Liver (tissue), 9 donors: ENCODE data around the gene PPCS. TPM values are rescaled to one million over a fixed set of nuclear protein-coding genes. Genes with fewer than 3 reads are reported as not detected.

Experiments
- DNase-seq: peaks from one replicate; pipeline ENCODE4 v3.0.0-alpha.2; 2017; ENCODE audit warnings: low spot score
- H3K27ac ChIP-seq, 2 donors: one replicate each; pipeline ENCODE4 v1.7.0; 2013; ENCODE audit warnings: inconsistent platforms in 2 of 2, low read length in 2 of 2, control low read depth in 1 of 2, low read depth in 1 of 2, mild to moderate bottlenecking in 1 of 2
- H3K27me3 ChIP-seq, 4 donors: one replicate each; pipeline versions ENCODE4 v1.6.1 to v1.7.0; 2013; ENCODE audit warnings: low read length in 3 of 4, inconsistent platforms in 1 of 4, mild to moderate bottlenecking in 1 of 4, moderate library complexity in 1 of 4; ENCODE audit not compliant: control insufficient read depth in 4 of 4, insufficient read depth in 4 of 4
- H3K36me3 ChIP-seq, 4 donors: one replicate each; pipeline versions ENCODE4 v1.6.1 to v1.7.0; 2013; ENCODE audit warnings: low read length in 3 of 4, mild to moderate bottlenecking in 3 of 4, low read depth in 1 of 4, moderate library complexity in 1 of 4; ENCODE audit not compliant: control insufficient read depth in 4 of 4, insufficient read depth in 3 of 4
- H3K4me1 ChIP-seq, 4 donors: one replicate each; pipeline versions ENCODE4 v1.6.1 to v1.7.0; 2013; ENCODE audit warnings: low read length in 3 of 4, mild to moderate bottlenecking in 3 of 4, moderate library complexity in 1 of 4; ENCODE audit not compliant: control insufficient read depth in 4 of 4, insufficient read depth in 4 of 4
- H3K4me3 ChIP-seq, 3 donors: one replicate each; pipeline versions ENCODE4 v1.6.1 to v1.7.0; 2013; ENCODE audit warnings: low read length in 3 of 3, control low read depth in 1 of 3, low read depth in 1 of 3, mild to moderate bottlenecking in 1 of 3
- H3K9ac ChIP-seq, 2 donors: one replicate each; pipeline ENCODE4 v1.7.0; 2013; ENCODE audit warnings: low read length in 2 of 2, mild to moderate bottlenecking in 2 of 2, moderate library complexity in 2 of 2, control low read depth in 1 of 2, low read depth in 1 of 2
- H3K9me3 ChIP-seq, 4 donors: one replicate each; pipeline versions ENCODE4 v1.6.1 to v1.7.0; 2013; ENCODE audit warnings: low read length in 3 of 4; ENCODE audit not compliant: control insufficient read depth in 4 of 4
- EGR1 ChIP-seq, 2 donors: IDR thresholded peaks; 2 replicates each; pipeline ENCODE4 v1.6.1; 2016 to 2018; ENCODE audit warnings: antibody characterized with exemption in 2 of 2, low read depth in 2 of 2
- FOXA1 ChIP-seq: IDR thresholded peaks from 2 replicates; pipeline ENCODE4 v1.6.1; 2016; ENCODE audit warnings: antibody characterized with exemption
- FOXA2 ChIP-seq: IDR thresholded peaks from 2 replicates; pipeline ENCODE4 v1.6.1; 2016; ENCODE audit warnings: antibody characterized with exemption
- GABPA ChIP-seq, 2 donors: IDR thresholded peaks in 1 of 2; conservative IDR thresholded peaks in 1 of 2; 2 replicates each; pipeline ENCODE4 v1.6.1; 2016; ENCODE audit warnings: antibody characterized with exemption in 2 of 2, mild to moderate bottlenecking in 1 of 2, moderate library complexity in 1 of 2
- HNF4A ChIP-seq, 2 donors: conservative IDR thresholded peaks; 2 replicates each; pipeline ENCODE4 v1.6.1; 2016; ENCODE audit warnings: antibody characterized with exemption in 2 of 2, mild to moderate bottlenecking in 2 of 2
- HNF4G ChIP-seq: IDR thresholded peaks from 2 replicates; pipeline ENCODE4 v1.6.1; 2016; ENCODE audit warnings: antibody characterized with exemption
- JUND ChIP-seq, 2 donors: IDR thresholded peaks; 2 replicates each; pipeline ENCODE4 v1.6.1; 2016; ENCODE audit warnings: antibody characterized with exemption in 2 of 2
- NR2F2 ChIP-seq: IDR thresholded peaks from 2 replicates; pipeline ENCODE4 v1.6.1; 2016; ENCODE audit warnings: antibody characterized with exemption
- RAD21 ChIP-seq, 2 donors: IDR thresholded peaks; 2 replicates each; pipeline ENCODE4 v1.6.1; 2016; ENCODE audit warnings: antibody characterized with exemption in 2 of 2, mild to moderate bottlenecking in 2 of 2
- RXRA ChIP-seq, 2 donors: IDR thresholded peaks; 2 replicates each; pipeline ENCODE4 v1.6.1; 2017 to 2018; ENCODE audit warnings: antibody characterized with exemption in 2 of 2, mild to moderate bottlenecking in 1 of 2
- SP1 ChIP-seq: IDR thresholded peaks from 2 replicates; pipeline ENCODE4 v1.6.1; 2018; ENCODE audit warnings: antibody characterized with exemption, mild to moderate bottlenecking
- TAF1 ChIP-seq: conservative IDR thresholded peaks from 2 replicates; pipeline ENCODE4 v1.6.1; 2016; ENCODE audit warnings: antibody characterized with exemption, mild to moderate bottlenecking
- YY1 ChIP-seq: IDR thresholded peaks from 2 replicates; pipeline ENCODE4 v1.6.1; 2016; ENCODE audit warnings: antibody characterized with exemption, mild to moderate bottlenecking
- WGBS: extraction: QIAGEN DNeasy Blood & Tissue Kit; methylation state at CpG from one replicate; pipeline ENCODE4 v1.1.7; 2013; 5-methylcytosine and 5-hydroxymethylcytosine counted together
- polyA plus RNA-seq, 2 donors: library from polyadenylated mRNA; stranded (reverse) in 1 of 2; unstranded in 1 of 2; fragments of 200-250 nt in 1 of 2; fragments of >200 nt in 1 of 2; fragmentation: Nextera tagmentation in 1 of 2; extraction: Ambion mirVana in 1 of 2; gene quantifications; one replicate each; pipeline versions ENCODE4 v1.2.1 to v1.2.3, GENCODE V29; 2013 to 2015
- total RNA-seq, 2 donors: library from RNA; depleted of rRNA; stranded (reverse); fragments of >200 nt; gene quantifications; one replicate each; pipeline ENCODE4 v1.2.3, GENCODE V29; 2014
- TF ChIP-seq, protein P1 (sequence below): IDR thresholded peaks from 2 replicates; pipeline ENCODE4 v1.6.1; 2016; ENCODE audit warnings: antibody characterized with exemption
- TF ChIP-seq, protein P2 (sequence below): IDR thresholded peaks from 2 replicates; pipeline ENCODE4 v1.6.1; 2016; ENCODE audit warnings: antibody characterized with exemption
- TF ChIP-seq, protein P3 (sequence below): IDR thresholded peaks from 2 replicates; pipeline ENCODE4 v1.6.1; 2016; ENCODE audit warnings: antibody characterized with exemption
- TF ChIP-seq, protein P4 (sequence below): IDR thresholded peaks from 2 replicates; pipeline ENCODE4 v1.6.1; 2016; ENCODE audit warnings: antibody characterized with exemption, mild to moderate bottlenecking
- TF ChIP-seq, protein P5 (sequence below): fragments of 150-350 bp; IDR thresholded peaks from 2 replicates; pipeline ENCODE4 v1.5.1; 2017; ENCODE audit warnings: improper control_type of control experiment, low read depth, low read length; ENCODE audit not compliant: missing input control
- donor health status: healthy.
- donor health status: healthy.
- donor health status: healthy.
- donor health status: healthy.
- donor health status: healthy.

PPCS gene
- total and polyA plus RNA-seq, 4 donors = 22.2 to 65.4 (median 36.0) TPM

DNA sequence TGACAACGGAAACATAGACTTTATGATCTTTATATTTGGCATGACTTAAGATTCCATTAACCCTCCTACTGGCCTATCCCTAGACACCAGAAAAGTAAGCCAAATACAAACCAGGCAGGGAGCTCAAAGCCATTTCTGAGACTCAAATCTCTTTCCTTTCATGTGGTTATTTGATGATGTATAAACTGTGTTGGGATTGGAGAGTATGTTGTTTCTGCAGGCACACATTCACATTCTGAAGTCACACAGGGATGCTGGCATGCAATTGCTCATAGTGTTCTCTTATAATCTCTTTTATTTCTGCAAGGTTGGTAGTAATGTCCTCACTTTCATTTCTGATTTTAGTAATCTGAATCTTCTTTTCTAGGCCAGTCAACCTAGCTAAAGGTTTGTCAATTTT lies 6.3 kb upstream of the PPCS start:
- DNase-seq = no peak
- Histone ChIP-seq H3K4me1 (peaks cover 0 to 10% (median 5%) of the 10 kb centered on the region in 4 donors), H3K27me3 (no peaks in the 10 kb centered on the region), H3K9ac (no peak overlapping the region), H3K4me3 (no peak overlapping the region), H3K27ac (no peak overlapping the region), H3K9me3 (no peaks in the 10 kb centered on the region), H3K36me3 (no peaks in the 10 kb centered on the region)
- TF ChIP-seq NR2F2 (no peak), GABPA (IDR thresholded peaks at IDR 0.05 in 1 of 2, conservative IDR thresholded peaks at IDR 0.05 in 1 of 2) (no peak), JUND (IDR thresholded peaks at IDR 0.05) (no peak), FOXA1 (no peak), HNF4A (conservative IDR thresholded peaks at IDR 0.05) (no peak), FOXA2 (no peak), RXRA (IDR thresholded peaks at IDR 0.05) (no peak), EGR1 (IDR thresholded peaks at IDR 0.05; ENCODE audit: low read depth in 2 of 2) (no peak), RAD21 (IDR thresholded peaks at IDR 0.05) (no peak), TAF1 (no peak), SP1 (no peak), HNF4G (no peak), YY1 (no peak)
- TF ChIP-seq, protein P1, sequence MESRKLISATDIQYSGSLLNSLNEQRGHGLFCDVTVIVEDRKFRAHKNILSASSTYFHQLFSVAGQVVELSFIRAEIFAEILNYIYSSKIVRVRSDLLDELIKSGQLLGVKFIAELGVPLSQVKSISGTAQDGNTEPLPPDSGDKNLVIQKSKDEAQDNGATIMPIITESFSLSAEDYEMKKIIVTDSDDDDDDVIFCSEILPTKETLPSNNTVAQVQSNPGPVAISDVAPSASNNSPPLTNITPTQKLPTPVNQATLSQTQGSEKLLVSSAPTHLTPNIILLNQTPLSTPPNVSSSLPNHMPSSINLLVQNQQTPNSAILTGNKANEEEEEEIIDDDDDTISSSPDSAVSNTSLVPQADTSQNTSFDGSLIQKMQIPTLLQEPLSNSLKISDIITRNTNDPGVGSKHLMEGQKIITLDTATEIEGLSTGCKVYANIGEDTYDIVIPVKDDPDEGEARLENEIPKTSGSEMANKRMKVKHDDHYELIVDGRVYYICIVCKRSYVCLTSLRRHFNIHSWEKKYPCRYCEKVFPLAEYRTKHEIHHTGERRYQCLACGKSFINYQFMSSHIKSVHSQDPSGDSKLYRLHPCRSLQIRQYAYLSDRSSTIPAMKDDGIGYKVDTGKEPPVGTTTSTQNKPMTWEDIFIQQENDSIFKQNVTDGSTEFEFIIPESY = no peak
- TF ChIP-seq, protein P2, sequence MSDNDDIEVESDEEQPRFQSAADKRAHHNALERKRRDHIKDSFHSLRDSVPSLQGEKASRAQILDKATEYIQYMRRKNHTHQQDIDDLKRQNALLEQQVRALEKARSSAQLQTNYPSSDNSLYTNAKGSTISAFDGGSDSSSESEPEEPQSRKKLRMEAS = no peak
- TF ChIP-seq, protein P3, sequence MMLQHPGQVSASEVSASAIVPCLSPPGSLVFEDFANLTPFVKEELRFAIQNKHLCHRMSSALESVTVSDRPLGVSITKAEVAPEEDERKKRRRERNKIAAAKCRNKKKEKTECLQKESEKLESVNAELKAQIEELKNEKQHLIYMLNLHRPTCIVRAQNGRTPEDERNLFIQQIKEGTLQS = no peak
- TF ChIP-seq, protein P4, sequence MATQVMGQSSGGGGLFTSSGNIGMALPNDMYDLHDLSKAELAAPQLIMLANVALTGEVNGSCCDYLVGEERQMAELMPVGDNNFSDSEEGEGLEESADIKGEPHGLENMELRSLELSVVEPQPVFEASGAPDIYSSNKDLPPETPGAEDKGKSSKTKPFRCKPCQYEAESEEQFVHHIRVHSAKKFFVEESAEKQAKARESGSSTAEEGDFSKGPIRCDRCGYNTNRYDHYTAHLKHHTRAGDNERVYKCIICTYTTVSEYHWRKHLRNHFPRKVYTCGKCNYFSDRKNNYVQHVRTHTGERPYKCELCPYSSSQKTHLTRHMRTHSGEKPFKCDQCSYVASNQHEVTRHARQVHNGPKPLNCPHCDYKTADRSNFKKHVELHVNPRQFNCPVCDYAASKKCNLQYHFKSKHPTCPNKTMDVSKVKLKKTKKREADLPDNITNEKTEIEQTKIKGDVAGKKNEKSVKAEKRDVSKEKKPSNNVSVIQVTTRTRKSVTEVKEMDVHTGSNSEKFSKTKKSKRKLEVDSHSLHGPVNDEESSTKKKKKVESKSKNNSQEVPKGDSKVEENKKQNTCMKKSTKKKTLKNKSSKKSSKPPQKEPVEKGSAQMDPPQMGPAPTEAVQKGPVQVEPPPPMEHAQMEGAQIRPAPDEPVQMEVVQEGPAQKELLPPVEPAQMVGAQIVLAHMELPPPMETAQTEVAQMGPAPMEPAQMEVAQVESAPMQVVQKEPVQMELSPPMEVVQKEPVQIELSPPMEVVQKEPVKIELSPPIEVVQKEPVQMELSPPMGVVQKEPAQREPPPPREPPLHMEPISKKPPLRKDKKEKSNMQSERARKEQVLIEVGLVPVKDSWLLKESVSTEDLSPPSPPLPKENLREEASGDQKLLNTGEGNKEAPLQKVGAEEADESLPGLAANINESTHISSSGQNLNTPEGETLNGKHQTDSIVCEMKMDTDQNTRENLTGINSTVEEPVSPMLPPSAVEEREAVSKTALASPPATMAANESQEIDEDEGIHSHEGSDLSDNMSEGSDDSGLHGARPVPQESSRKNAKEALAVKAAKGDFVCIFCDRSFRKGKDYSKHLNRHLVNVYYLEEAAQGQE = no peak
- WGBS = 88% methylated on average over 1 of the region's 1 CpG

DNA sequence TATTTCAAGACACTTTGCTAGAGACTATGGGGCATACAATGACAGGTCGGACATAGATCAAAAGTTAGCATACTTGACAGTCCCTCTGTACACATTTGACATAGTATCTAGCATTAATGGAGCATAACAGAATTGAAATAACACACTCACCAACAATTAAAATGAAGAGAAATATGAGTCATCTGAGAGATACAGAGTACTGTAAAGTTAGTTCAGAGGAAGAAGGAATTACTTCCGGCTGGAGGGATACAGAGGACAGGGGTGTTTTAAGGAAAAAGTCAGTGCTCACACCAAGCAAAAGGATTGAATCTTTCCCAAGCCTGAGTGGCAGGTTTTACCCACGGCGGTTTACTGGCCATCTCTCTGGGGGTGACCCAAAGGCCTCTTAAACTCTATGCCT lies 3.0 kb upstream of the PPCS start:
- WGBS = 95% methylated on average over 4 of the region's 4 CpGs
- DNase-seq = no peak
- no peaks in the 10 kb centered on the region for H3K9me3 ChIP-seq
- H3K27ac ChIP-seq = no peak overlapping the region
- H3K4me1 ChIP-seq = peaks cover 4 to 30% (median 20%) of the 10 kb centered on the region in 4 donors
- H3K4me3 ChIP-seq = no peak overlapping the region
- TF ChIP-seq FOXA1 = no peak
- TF ChIP-seq TAF1 = no peak
- no peak for TF ChIP-seq FOXA2
- TF ChIP-seq, protein P5, sequence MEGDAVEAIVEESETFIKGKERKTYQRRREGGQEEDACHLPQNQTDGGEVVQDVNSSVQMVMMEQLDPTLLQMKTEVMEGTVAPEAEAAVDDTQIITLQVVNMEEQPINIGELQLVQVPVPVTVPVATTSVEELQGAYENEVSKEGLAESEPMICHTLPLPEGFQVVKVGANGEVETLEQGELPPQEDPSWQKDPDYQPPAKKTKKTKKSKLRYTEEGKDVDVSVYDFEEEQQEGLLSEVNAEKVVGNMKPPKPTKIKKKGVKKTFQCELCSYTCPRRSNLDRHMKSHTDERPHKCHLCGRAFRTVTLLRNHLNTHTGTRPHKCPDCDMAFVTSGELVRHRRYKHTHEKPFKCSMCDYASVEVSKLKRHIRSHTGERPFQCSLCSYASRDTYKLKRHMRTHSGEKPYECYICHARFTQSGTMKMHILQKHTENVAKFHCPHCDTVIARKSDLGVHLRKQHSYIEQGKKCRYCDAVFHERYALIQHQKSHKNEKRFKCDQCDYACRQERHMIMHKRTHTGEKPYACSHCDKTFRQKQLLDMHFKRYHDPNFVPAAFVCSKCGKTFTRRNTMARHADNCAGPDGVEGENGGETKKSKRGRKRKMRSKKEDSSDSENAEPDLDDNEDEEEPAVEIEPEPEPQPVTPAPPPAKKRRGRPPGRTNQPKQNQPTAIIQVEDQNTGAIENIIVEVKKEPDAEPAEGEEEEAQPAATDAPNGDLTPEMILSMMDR = no peak
- TF ChIP-seq YY1 = no peak
- no peak for TF ChIP-seq RAD21 (IDR thresholded peaks at IDR 0.05)
- TF ChIP-seq, protein P1 = no peak
- H3K9ac ChIP-seq = no peak overlapping the region
- H3K36me3 ChIP-seq = peaks cover 0 to 5% (median 2%) of the 10 kb centered on the region in 4 donors
- no peaks in the 10 kb centered on the region for H3K27me3 ChIP-seq
